HG03139 (cell line): Measurements from ENCODE around the gene ZBTB42.

Experiments
- ATAC-seq: cut with Tn5 transposase; IDR thresholded peaks from one replicate; pipeline ENCODE4 v1.9.1; 2021; ENCODE audit not compliant: unreplicated experiment

ZBTB42 gene

GRCh38 chr14:104794631-104794992 is 6.3 kb upstream of the ZBTB42 start:
- no peak for ATAC-seq

- ATAC-seq = no peak
Measured at GRCh38 chr14:104794993-104795780, 5.7 kb upstream of the ZBTB42 start, which contains the start of gene AKT1. TSS of gene AKT1 (minus strand) at chr14:104795748. CDS start at chr14:104792643, 3,105 bp downstream.

- ATAC-seq = no peak
Measured at GRCh38 chr14:104795781-104796686, 4.9 kb upstream of the ZBTB42 start.

- no peak for ATAC-seq
Measured at GRCh38 chr14:104796687-104797081, 4.2 kb upstream of the ZBTB42 start.

- ATAC-seq = no peak
Measured at GRCh38 chr14:104797115-104798044, 3.5 kb upstream of the ZBTB42 start.

- ATAC-seq = no peak
Measured at GRCh38 chr14:104798300-104799243, 2.3 kb upstream of the ZBTB42 start.

- ATAC-seq = no peak
Measured at GRCh38 chr14:104799244-104800014, 1.5 kb upstream of the ZBTB42 start.

- peak; percentile 44 for ATAC-seq
Measured at GRCh38 chr14:104800015-104800770, 708 bp upstream of the ZBTB42 start.

- ATAC-seq = no peak
Measured at GRCh38 chr14:104801520-104802393, 856 bp downstream of the ZBTB42 start.

- no peak for ATAC-seq
Measured at GRCh38 chr14:104802394-104803184, 1.7 kb downstream of the ZBTB42 start.

GRCh38 chr14:104803280-104803911 is 2.5 kb downstream of the ZBTB42 start:
- ATAC-seq = no peak

- ATAC-seq = no peak
Measured at GRCh38 chr14:104803912-104804410, 3.1 kb downstream of the ZBTB42 start.

GRCh38 chr14:104804481-104805325 is 3.8 kb downstream of the ZBTB42 start:
- ATAC-seq = no peak

- ATAC-seq = no peak
Measured at GRCh38 chr14:104805326-104805678, 4.4 kb downstream of the ZBTB42 start.
